Prostate gland (tissue), 2 donors: ENCODE results near the gene PSMC5.

Experiments used
- POLR2A ChIP-seq: fragments of 450-650 bp; IDR thresholded peaks from one replicate; pipeline ENCODE4 v1.6.1; 2016; ENCODE audit warnings: antibody characterized with exemption, mild to moderate bottlenecking
- TF ChIP-seq, protein P1 (sequence below), 4 experiments: fragments of 200-600 bp in 2 of 4; fragments of 450-650 bp in 2 of 4; sonication (generic) in 2 of 4; IDR thresholded peaks; 1 replicate in 3 of 4; 2 replicates in 1 of 4; pipeline ENCODE4 v1.5.1; 2016 to 2019; ENCODE audit warnings: antibody characterized with exemption in 4 of 4, mild to moderate bottlenecking in 2 of 4, moderate library complexity in 2 of 4

- TF ChIP-seq POLR2A, result no peak
- TF ChIP-seq, protein P1, sequence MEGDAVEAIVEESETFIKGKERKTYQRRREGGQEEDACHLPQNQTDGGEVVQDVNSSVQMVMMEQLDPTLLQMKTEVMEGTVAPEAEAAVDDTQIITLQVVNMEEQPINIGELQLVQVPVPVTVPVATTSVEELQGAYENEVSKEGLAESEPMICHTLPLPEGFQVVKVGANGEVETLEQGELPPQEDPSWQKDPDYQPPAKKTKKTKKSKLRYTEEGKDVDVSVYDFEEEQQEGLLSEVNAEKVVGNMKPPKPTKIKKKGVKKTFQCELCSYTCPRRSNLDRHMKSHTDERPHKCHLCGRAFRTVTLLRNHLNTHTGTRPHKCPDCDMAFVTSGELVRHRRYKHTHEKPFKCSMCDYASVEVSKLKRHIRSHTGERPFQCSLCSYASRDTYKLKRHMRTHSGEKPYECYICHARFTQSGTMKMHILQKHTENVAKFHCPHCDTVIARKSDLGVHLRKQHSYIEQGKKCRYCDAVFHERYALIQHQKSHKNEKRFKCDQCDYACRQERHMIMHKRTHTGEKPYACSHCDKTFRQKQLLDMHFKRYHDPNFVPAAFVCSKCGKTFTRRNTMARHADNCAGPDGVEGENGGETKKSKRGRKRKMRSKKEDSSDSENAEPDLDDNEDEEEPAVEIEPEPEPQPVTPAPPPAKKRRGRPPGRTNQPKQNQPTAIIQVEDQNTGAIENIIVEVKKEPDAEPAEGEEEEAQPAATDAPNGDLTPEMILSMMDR (IDR thresholded peaks at IDR 0.05), result no peak
Measured at GRCh38 chr17:63845509-63845908, 18.3 kb downstream of the PSMC5 start.
